Esophagus muscularis mucosa (tissue), 4 donors: ENCODE measurements around the gene PLD5. TPM values are rescaled to one million over a fixed set of nuclear protein-coding genes. Genes with fewer than 3 reads are reported as not detected.

Source experiments
- DNase-seq: peaks from one replicate; pipeline ENCODE4 v3.0.0-alpha.2; 2017; ENCODE audit errors: extremely low spot score
- H3K27ac ChIP-seq, 4 donors: fragments of 200-600 bp; sonication (generic); replicated peaks in 1 of 4; 1 replicate in 3 of 4; 2 replicates in 1 of 4; pipeline ENCODE4 v1.5.1; 2016 to 2019; ENCODE audit warnings: mild to moderate bottlenecking in 1 of 4
- H3K27me3 ChIP-seq, 4 donors: fragments of 200-600 bp; sonication (generic); one replicate each; pipeline versions ENCODE4 v1.5.1 to v1.6.0; 2016 to 2019
- H3K36me3 ChIP-seq, 4 donors: fragments of 200-600 bp; sonication (generic); one replicate each; pipeline ENCODE4 v1.5.1; 2016 to 2019
- H3K4me1 ChIP-seq, 4 donors: fragments of 200-600 bp; sonication (generic); one replicate each; pipeline ENCODE4 v1.5.1; 2016 to 2019
- H3K4me3 ChIP-seq, 4 donors: fragments of 200-600 bp; sonication (generic); 1 replicate in 2 of 4; 2 replicates in 2 of 4; pipeline ENCODE4 v1.5.1; 2016 to 2019; ENCODE audit warnings: mild to moderate bottlenecking in 4 of 4, moderate library complexity in 1 of 4
- H3K9me3 ChIP-seq, 4 donors: fragments of 200-600 bp; sonication (generic); 1 replicate in 3 of 4; 2 replicates in 1 of 4; pipeline ENCODE4 v1.5.1; 2016 to 2019
- CTCF ChIP-seq, 3 experiments: fragments of 200-600 bp in 2 of 3; fragments of 450-650 bp in 1 of 3; sonication (generic) in 2 of 3; IDR thresholded peaks; one replicate each; pipeline ENCODE4 v1.5.1; 2017 to 2019; ENCODE audit warnings: antibody characterized with exemption in 3 of 3, mild to moderate bottlenecking in 2 of 3, moderate library complexity in 1 of 3
- EP300 ChIP-seq: sonication (generic); formaldehyde crosslinking; IDR thresholded peaks from one replicate; pipeline ENCODE4 v1.6.1; 2017; ENCODE audit warnings: antibody characterized with exemption
- POLR2A ChIP-seq: fragments of 450-650 bp; IDR thresholded peaks from one replicate; pipeline ENCODE4 v1.6.1; 2017; ENCODE audit warnings: antibody characterized with exemption, moderate library complexity, mild to moderate bottlenecking, low read depth
- POLR2AphosphoS5 ChIP-seq, 2 donors: sonication (generic); formaldehyde crosslinking; IDR thresholded peaks; one replicate each; pipeline ENCODE4 v1.6.1; 2017; ENCODE audit warnings: antibody characterized with exemption in 2 of 2
- WGBS: methylation state at CpG from one replicate; pipeline ENCODE4 v1.1.5; 2018; 5-methylcytosine and 5-hydroxymethylcytosine counted together
- intact Hi-C: fragments of 100-400 bp; cut with DNase I; formaldehyde crosslinking; loops from one replicate; pipeline ENCODE4 v1.15.1; 2023
- total RNA-seq, 4 donors: library from RNA; depleted of rRNA; stranded (reverse); fragments of >200 nt; gene quantifications; one replicate each; pipeline versions ENCODE4 v1.1.0 to v1.2.1, GENCODE V29; 2016

Gene PLD5
- total RNA-seq, 4 donors from 2014 or later, result 0.33 to 1.7 (median 0.50) TPM

- Histone ChIP-seq H3K27me3 (no peaks in the 10 kb centered on the region), H3K36me3 (no peaks in the 10 kb centered on the region), H3K9me3 (no peaks in the 10 kb centered on the region), H3K4me3 (no peak overlapping the region), H3K4me1 (no peaks in the 10 kb centered on the region), H3K27ac (no peak overlapping the region)
- 38% methylated on average over 3 of the region's 3 CpGs for WGBS
- intact Hi-C loops, result no loop called here
- no peak for DNase-seq
- TF ChIP-seq POLR2A, result no peak
- TF ChIP-seq EP300, result no peak
Observed at GRCh38 chr1:242162140-242162539, 362.4 kb downstream of the PLD5 start.

- Histone ChIP-seq H3K27ac (no peak overlapping the region), H3K4me1 (no peaks in the 10 kb centered on the region), H3K36me3 (no peaks in the 10 kb centered on the region), H3K4me3 (peak overlapping the region in 1 of 4 donors; percentile 14), H3K9me3 (peaks cover 0 to 5% (median 0%) of the 10 kb centered on the region in 4 donors), H3K27me3 (no peaks in the 10 kb centered on the region)
- WGBS, result 17% methylated on average over 4 of the region's 4 CpGs
- intact Hi-C loops, result no loop called here
- no peak for TF ChIP-seq EP300
- DNase-seq, result no peak
Observed at GRCh38 chr1:242147096-242147976, 377.2 kb downstream of the PLD5 start.

GRCh38 chr1:242146652-242147051, 377.8 kb downstream of the PLD5 start:
- WGBS, result 23% methylated on average over 3 of the region's 3 CpGs
- Histone ChIP-seq H3K27me3 (no peaks in the 10 kb centered on the region), H3K4me3 (peak overlapping the region in 1 of 4 donors; percentile 14), H3K4me1 (no peaks in the 10 kb centered on the region), H3K36me3 (no peaks in the 10 kb centered on the region), H3K27ac (no peak overlapping the region), H3K9me3 (peaks cover 0 to 5% (median 0%) of the 10 kb centered on the region in 4 donors)
- no peak for DNase-seq
- TF ChIP-seq CTCF (IDR thresholded peaks at IDR 0.05) (no peak), POLR2A (no peak), POLR2AphosphoS5 (IDR thresholded peaks at IDR 0.05) (no peak), EP300 (no peak)
- intact Hi-C loops, result no loop called here

- no peak overlapping the region for H3K27ac ChIP-seq
- TF ChIP-seq POLR2AphosphoS5 (IDR thresholded peaks at IDR 0.05), result no peak
- TF ChIP-seq POLR2A, result no peak
- no peak for TF ChIP-seq EP300
- TF ChIP-seq CTCF (IDR thresholded peaks at IDR 0.05), result no peak
- no peak overlapping the region for H3K4me3 ChIP-seq
Observed at GRCh38 chr1:242140836-242141235, 383.7 kb downstream of the PLD5 start.

GRCh38 chr1:242139986-242140385, 384.5 kb downstream of the PLD5 start:
- no peaks in the 10 kb centered on the region for H3K36me3 ChIP-seq
- no peaks in the 10 kb centered on the region for H3K4me1 ChIP-seq
- no peaks in the 10 kb centered on the region for H3K27me3 ChIP-seq
- H3K9me3 ChIP-seq, result no peaks in the 10 kb centered on the region
- H3K27ac ChIP-seq, result no peak overlapping the region
- intact Hi-C loops, result no loop called here
- TF ChIP-seq EP300, result no peak
- no peak for TF ChIP-seq POLR2AphosphoS5 (IDR thresholded peaks at IDR 0.05)
- no peak for TF ChIP-seq POLR2A
- no peak for TF ChIP-seq CTCF (IDR thresholded peaks at IDR 0.05)
- H3K4me3 ChIP-seq, result no peak overlapping the region
- WGBS, result 52% methylated on average over 4 of the region's 4 CpGs
- no peak for DNase-seq

More at GRCh38 chr1:242140836-242141235, 383.7 kb downstream of the PLD5 start:
- no peaks in the 10 kb centered on the region for H3K4me1 ChIP-seq
- intact Hi-C loops, result no loop called here
- H3K9me3 ChIP-seq, result no peaks in the 10 kb centered on the region
- DNase-seq, result no peak
- no peaks in the 10 kb centered on the region for H3K36me3 ChIP-seq
- no CpG with 5 or more reads among the region's 1 CpG for WGBS
- no peaks in the 10 kb centered on the region for H3K27me3 ChIP-seq
